Measurements from ENCODE around the gene AFF3. TPM values are rescaled to one million over a fixed set of nuclear protein-coding genes. Genes with fewer than 3 reads are reported as not detected.
"Not testable (repeated sequence)": the region's sequence is repeated elsewhere in the genome, so short reads cannot be mapped to it uniquely, and the experiment has no call there.

AFF3 gene
- total and polyA plus RNA-seq, 12 donors, result 0.39 to 16.9 (median 7.0) TPM

DNA sequence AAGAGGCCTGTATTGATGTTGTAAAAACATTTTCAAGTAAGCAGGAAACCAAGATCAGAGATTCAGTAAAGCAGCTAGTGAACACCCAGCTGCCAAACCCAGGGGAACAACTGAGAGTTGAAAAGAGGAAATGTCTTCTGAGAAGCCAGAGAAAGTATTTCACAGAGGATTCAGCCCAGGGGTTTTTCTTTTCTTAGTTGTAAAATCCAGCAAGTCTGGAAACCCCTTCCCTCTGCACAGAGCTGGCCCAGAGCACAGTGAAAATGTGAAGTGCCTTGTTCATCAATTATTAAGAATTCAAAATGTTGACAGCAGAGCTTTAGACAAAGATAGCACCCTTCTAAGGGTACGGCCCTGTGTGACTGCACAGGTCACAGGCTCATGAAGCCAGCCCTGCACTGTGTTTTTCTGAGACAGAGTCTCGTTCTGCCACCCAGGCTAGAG, 28.4 kb downstream of the AFF3 start:
- ATAC-seq, result no peak
- TF ChIP-seq, protein P1, sequence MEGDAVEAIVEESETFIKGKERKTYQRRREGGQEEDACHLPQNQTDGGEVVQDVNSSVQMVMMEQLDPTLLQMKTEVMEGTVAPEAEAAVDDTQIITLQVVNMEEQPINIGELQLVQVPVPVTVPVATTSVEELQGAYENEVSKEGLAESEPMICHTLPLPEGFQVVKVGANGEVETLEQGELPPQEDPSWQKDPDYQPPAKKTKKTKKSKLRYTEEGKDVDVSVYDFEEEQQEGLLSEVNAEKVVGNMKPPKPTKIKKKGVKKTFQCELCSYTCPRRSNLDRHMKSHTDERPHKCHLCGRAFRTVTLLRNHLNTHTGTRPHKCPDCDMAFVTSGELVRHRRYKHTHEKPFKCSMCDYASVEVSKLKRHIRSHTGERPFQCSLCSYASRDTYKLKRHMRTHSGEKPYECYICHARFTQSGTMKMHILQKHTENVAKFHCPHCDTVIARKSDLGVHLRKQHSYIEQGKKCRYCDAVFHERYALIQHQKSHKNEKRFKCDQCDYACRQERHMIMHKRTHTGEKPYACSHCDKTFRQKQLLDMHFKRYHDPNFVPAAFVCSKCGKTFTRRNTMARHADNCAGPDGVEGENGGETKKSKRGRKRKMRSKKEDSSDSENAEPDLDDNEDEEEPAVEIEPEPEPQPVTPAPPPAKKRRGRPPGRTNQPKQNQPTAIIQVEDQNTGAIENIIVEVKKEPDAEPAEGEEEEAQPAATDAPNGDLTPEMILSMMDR (IDR thresholded peaks at IDR 0.05), result no peak
- H3K27ac ChIP-seq, result no peak overlapping the region
- peaks cover 0 to 15% (median 0%) of the 10 kb centered on the region in 7 donors for H3K27me3 ChIP-seq
- WGBS, 2 donors, result 74 to 77% methylated on average over 2 of the region's 2 CpGs
- no peak overlapping the region for H3K4me3 ChIP-seq
- H3K36me3 ChIP-seq, result no peaks in the 10 kb centered on the region
- H3K4me1 ChIP-seq, result no peaks in the 10 kb centered on the region
- intact Hi-C loops (cut with DNase I), result loop anchor here in 2 of 10 donors (10.0 kb wide), 2 partner anchors 121 to 131 kb away; no protein-coding TSS in a partner anchor
- H3K9me3 ChIP-seq, result peaks cover 0 to 26% (median 8%) of the 10 kb centered on the region in 11 donors
- no peak for DNase-seq

GRCh38 chr2:100110614-100111000, 31.8 kb downstream of the AFF3 start:
- Histone ChIP-seq H3K27me3 (peaks cover 0 to 32% (median 14%) of the 10 kb centered on the region in 7 donors), H3K4me1 (peaks cover 0 to 12% (median 2%) of the 10 kb centered on the region in 9 donors), H3K27ac (no peak overlapping the region), H3K9me3 (peaks cover 0 to 3% (median 0%) of the 10 kb centered on the region in 11 donors), H3K4me3 (no peak overlapping the region), H3K36me3 (no peaks in the 10 kb centered on the region)
- TF ChIP-seq, protein P1 (IDR thresholded peaks at IDR 0.05), result no peak
- DNase-seq (no peak), ATAC-seq (no peak)
- intact Hi-C loops (cut with DNase I), result loop anchor here in 2 of 10 donors (10.0 kb wide), 2 partner anchors 124 to 134 kb away; no protein-coding TSS in a partner anchor
- 60 to 80% methylated on average over 2 of the region's 2 CpGs for WGBS, 2 donors

DNA sequence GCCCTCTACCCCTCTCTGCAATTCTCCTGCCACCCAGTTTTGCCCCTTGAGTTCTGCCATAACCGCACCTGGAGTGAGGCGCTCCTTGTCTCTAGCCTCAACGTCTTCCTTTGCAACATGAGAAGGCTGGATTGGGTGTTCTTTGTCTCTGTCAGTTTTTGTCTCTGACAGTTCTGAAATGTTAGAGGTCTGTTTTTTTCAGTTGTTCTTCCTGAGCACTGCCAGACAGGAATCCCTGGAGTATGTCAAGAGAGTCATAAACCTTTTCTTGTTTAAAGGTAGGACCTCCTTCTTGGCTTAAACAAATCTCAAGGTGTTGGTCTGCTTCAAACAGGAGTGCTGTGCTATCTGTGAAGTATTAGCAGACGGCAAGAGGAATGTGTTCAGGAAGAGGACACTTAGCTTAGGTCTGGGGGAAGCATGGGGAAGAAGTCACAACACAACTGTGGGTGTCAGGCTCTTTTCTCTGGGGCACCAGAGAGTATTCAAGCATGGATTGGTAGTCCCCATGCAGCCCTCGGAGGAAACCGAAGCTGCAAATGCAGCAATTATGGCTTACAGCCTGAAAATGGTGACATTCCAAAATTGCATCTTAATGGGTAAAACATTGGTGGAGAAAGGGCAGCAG, 32.3 kb downstream of the AFF3 start:
- TF ChIP-seq, protein P1 (IDR thresholded peaks at IDR 0.05), result no peak
- Histone ChIP-seq H3K9me3 (no peaks in the 10 kb centered on the region), H3K4me1 (peaks cover 0 to 17% (median 7%) of the 10 kb centered on the region in 9 donors), H3K27me3 (peaks cover 0 to 37% (median 18%) of the 10 kb centered on the region in 7 donors), H3K4me3 (no peak overlapping the region), H3K27ac (no peak overlapping the region), H3K36me3 (no peaks in the 10 kb centered on the region)
- ATAC-seq (no peak), DNase-seq (no peak)
- intact Hi-C loops (cut with DNase I), result loop anchor here in 2 of 10 donors (10.0 kb wide), 2 partner anchors 125 to 135 kb away; no protein-coding TSS in a partner anchor
- 68 to 75% methylated on average over 6 of the region's 6 CpGs for WGBS, 2 donors

- DNase-seq; H3K36me3 ChIP-seq; H3K4me3 ChIP-seq; ATAC-seq; intact Hi-C loops (cut with DNase I); H3K27ac ChIP-seq; H3K9me3 ChIP-seq: not testable (repeated sequence)
- H3K27me3 ChIP-seq, result peaks cover 0 to 40% (median 18%) of the 10 kb centered on the region in 7 donors
- H3K4me1 ChIP-seq, result peaks cover 0 to 18% (median 7%) of the 10 kb centered on the region in 9 donors
- 66 to 75% methylated on average over 3 of the region's 3 CpGs for WGBS, 2 donors
Measured at GRCh38 chr2:100108648-100109020, 33.8 kb downstream of the AFF3 start.
